ENCODE results near the gene FAM185A.
A peak's percentile ranks its signal among the peaks of the same experiment; 100 is the strongest.
"Not testable (repeated sequence)": the region's sequence is repeated elsewhere in the genome, so short reads cannot be mapped to it uniquely, and the experiment has no call there.

The FAM185A gene

GRCh38 chr7:102833343-102833742 is 84.5 kb downstream of the FAM185A start:
- no peak overlapping the region for H3K4me3 ChIP-seq (ENCODE audit: low read length)
- no peak for DNase-seq (ENCODE audit: low read depth)
- TF ChIP-seq CTCF (IDR thresholded peaks at IDR 0.05; ENCODE audit: insufficient read depth, low read depth, low read length, missing control alignments), result no peak

GRCh38 chr7:102834466-102834865 is 85.7 kb downstream of the FAM185A start:
- TF ChIP-seq CTCF (IDR thresholded peaks at IDR 0.05; ENCODE audit: insufficient read depth, low read depth, low read length, missing control alignments), result no peak
- H3K4me3 ChIP-seq (ENCODE audit: low read length), result no peak overlapping the region
- DNase-seq (ENCODE audit: low read depth), result no peak

- H3K4me3 ChIP-seq (ENCODE audit: low read length), result no peak overlapping the region
- no peak for TF ChIP-seq CTCF (IDR thresholded peaks at IDR 0.05; ENCODE audit: insufficient read depth, low read depth, low read length, missing control alignments)
- peak; percentile 92 for DNase-seq (ENCODE audit: low read depth)
Observed at GRCh38 chr7:102834999-102835398, 86.2 kb downstream of the FAM185A start.

- no peak for TF ChIP-seq CTCF (IDR thresholded peaks at IDR 0.05; ENCODE audit: insufficient read depth, low read depth, low read length, missing control alignments)
- no peak overlapping the region for H3K4me3 ChIP-seq (ENCODE audit: low read length)
- DNase-seq (ENCODE audit: low read depth), result peak; percentile 86
Observed at GRCh38 chr7:102836191-102836919, 87.6 kb downstream of the FAM185A start.

- H3K4me3 ChIP-seq (ENCODE audit: low read length), result no peak overlapping the region
- TF ChIP-seq CTCF (IDR thresholded peaks at IDR 0.05; ENCODE audit: insufficient read depth, low read depth, low read length, missing control alignments), result no peak
- no peak for DNase-seq (ENCODE audit: low read depth)
Observed at GRCh38 chr7:102836977-102837376, 88.2 kb downstream of the FAM185A start.

- no peak for DNase-seq (ENCODE audit: low read depth)
- TF ChIP-seq CTCF (IDR thresholded peaks at IDR 0.05; ENCODE audit: insufficient read depth, low read depth, low read length, missing control alignments), result no peak
- H3K4me3 ChIP-seq (ENCODE audit: low read length), result no peak overlapping the region
Observed at GRCh38 chr7:102837802-102838201, 89.0 kb downstream of the FAM185A start.

GRCh38 chr7:102838572-102839101 is 89.8 kb downstream of the FAM185A start:
- not testable (repeated sequence) for H3K4me3 ChIP-seq (ENCODE audit: low read length); DNase-seq (ENCODE audit: low read depth)
